ENCODE measurements around the gene CDH5. TPM values are rescaled to one million over a fixed set of nuclear protein-coding genes. Genes with fewer than 3 reads are reported as not detected.

Gene CDH5
- total and polyA plus RNA-seq, 2 of the 13 experiments (the other 11 are each of a cell fraction or from before 2014, with no cell fraction given): 0.71 to 1.1 TPM

GRCh38 chr16:66434619-66435430 lies 68.3 kb downstream of the CDH5 start (continued):
- TF ChIP-seq ZBTB37 (CRISPR knock-in tag; IDR thresholded peaks at IDR 0.05): peak; percentile 89
- 0 out of 2 replicates have a peak, but pooled peaks have one; percentile 39 for TF ChIP-seq ZNF550 (CRISPR knock-in tag; IDR thresholded peaks at IDR 0.05; ENCODE audit: borderline replicate concordance)
- TF ChIP-seq JARID2 (CRISPR knock-in tag; IDR thresholded peaks at IDR 0.05; ENCODE audit: insufficient replicate concordance): no peak
- TF ChIP-seq ZNF646 (CRISPR knock-in tag; IDR thresholded peaks at IDR 0.05): no peak
- no peak for TF ChIP-seq ZFP36L2 (CRISPR knock-in tag; IDR thresholded peaks at IDR 0.05)
- peak; percentile 48 for TF ChIP-seq SAP130 (CRISPR knock-in tag; IDR thresholded peaks at IDR 0.05; ENCODE audit: low read depth)
- 0 out of 2 replicates have a peak, but pooled peaks have one; percentile 36 for TF ChIP-seq EED (CRISPR knock-in tag; IDR thresholded peaks at IDR 0.05)
- no peak for TF ChIP-seq FOXO1 (CRISPR knock-in tag; IDR thresholded peaks at IDR 0.05)
- no peak for TF ChIP-seq CC2D1A (CRISPR knock-in tag; IDR thresholded peaks at IDR 0.05)
- TF ChIP-seq ZNF660 (CRISPR knock-in tag; IDR thresholded peaks at IDR 0.05; ENCODE audit: borderline replicate concordance, low read depth): no peak
- TF ChIP-seq NR1H2 (CRISPR knock-in tag; IDR thresholded peaks at IDR 0.05; ENCODE audit: borderline replicate concordance, low read depth): no peak
- no peak for TF ChIP-seq KDM1A (CRISPR knock-in tag; IDR thresholded peaks at IDR 0.05)
- TF ChIP-seq ZSCAN12 (CRISPR knock-in tag; IDR thresholded peaks at IDR 0.05): no peak
- TF ChIP-seq FOXP4 (CRISPR knock-in tag; IDR thresholded peaks at IDR 0.05): peak; percentile 49; the same call in 1 of the 2 replicates
- TF ChIP-seq SAFB2 (CRISPR knock-in tag; IDR thresholded peaks at IDR 0.05; ENCODE audit: borderline replicate concordance, low read depth): no peak
- peak; percentile 60 for TF ChIP-seq FOXA3 (CRISPR knock-in tag; IDR thresholded peaks at IDR 0.05)
- 0 out of 2 replicates have a peak, but pooled peaks have one; percentile 2 for TF ChIP-seq ZNF740 (CRISPR knock-in tag; IDR thresholded peaks at IDR 0.05)
- TF ChIP-seq FOXA1 (IDR thresholded peaks at IDR 0.05): no peak
- TF ChIP-seq FOXA1 (CRISPR knock-in tag; IDR thresholded peaks at IDR 0.05): peak; percentile 32; the same call in 1 of the 2 replicates
- TF ChIP-seq RORA (CRISPR knock-in tag; IDR thresholded peaks at IDR 0.05): no peak

Measured in HepG2 (cell line).